NCI-H2081 (cell line): Measurements from ENCODE around the gene PNLDC1.

Experiments used
- DNase-seq, 2 experiments: peaks; one replicate each; lab custom pipeline; 2025; lab: John Stamatoyannopoulos, UW

The PNLDC1 gene

GRCh38 chr6:159800141-159800865, at the start of gene PNLDC1:
TSS of gene PNLDC1 (plus strand) at chr6:159800276. CDS start at chr6:159800308, 32 bp downstream.
- no peak for DNase-seq

GRCh38 chr6:159751448-159751847, 48.6 kb upstream of the PNLDC1 start:
- DNase-seq = no peak

GRCh38 chr6:159753081-159753872, 46.8 kb upstream of the PNLDC1 start:
- DNase-seq = no peak

GRCh38 chr6:159754401-159754800, 45.7 kb upstream of the PNLDC1 start:
- DNase-seq = no peak

- no peak for DNase-seq
Measured at GRCh38 chr6:159754959-159755914, 44.8 kb upstream of the PNLDC1 start.

- no peak for DNase-seq
Measured at GRCh38 chr6:159756508-159756907, 43.6 kb upstream of the PNLDC1 start.

- DNase-seq = no peak
Measured at GRCh38 chr6:159758031-159759001, 41.8 kb upstream of the PNLDC1 start.

- DNase-seq = no peak
Measured at GRCh38 chr6:159759645-159760044, 40.4 kb upstream of the PNLDC1 start.

- DNase-seq = no peak
Measured at GRCh38 chr6:159760602-159761057, 39.4 kb upstream of the PNLDC1 start.

GRCh38 chr6:159761129-159761872, 38.8 kb upstream of the PNLDC1 start:
- DNase-seq = no peak

GRCh38 chr6:159761873-159762680, 38.0 kb upstream of the PNLDC1 start, which contains the start of gene ACAT2:
TSS of gene ACAT2 (plus strand) at chr6:159762045. CDS start at chr6:159762088, 43 bp downstream.
- peak; percentile 89 to 92 for DNase-seq

- no peak for DNase-seq
Measured at GRCh38 chr6:159762681-159763293, 37.3 kb upstream of the PNLDC1 start.

GRCh38 chr6:159766906-159767305, 33.2 kb upstream of the PNLDC1 start:
- DNase-seq = no peak

GRCh38 chr6:159769470-159769869, 30.6 kb upstream of the PNLDC1 start:
- DNase-seq = no peak

GRCh38 chr6:159772196-159772595, 27.9 kb upstream of the PNLDC1 start:
- no peak for DNase-seq

- no peak for DNase-seq
Measured at GRCh38 chr6:159777240-159777904, 22.7 kb upstream of the PNLDC1 start.

GRCh38 chr6:159778131-159778530, 21.9 kb upstream of the PNLDC1 start:
- no peak for DNase-seq

GRCh38 chr6:159778542-159779103, 21.5 kb upstream of the PNLDC1 start:
- no peak for DNase-seq
